Activated CD4-positive, alpha-beta memory T cell treated with anti-CD3 and anti-CD28 coated beads for 36 hours (primary cell): ENCODE results near the gene SAC3D1. TPM values are rescaled to one million over a fixed set of nuclear protein-coding genes. Genes with fewer than 3 reads are reported as not detected.
A peak's percentile ranks its signal among the peaks of the same experiment; 100 is the strongest.
"Not testable (repeated sequence)": the region's sequence is repeated elsewhere in the genome, so short reads cannot be mapped to it uniquely, and the experiment has no call there.

Source experiments
- CTCF ChIA-PET: fragments of 350-600 bp; sonication (Branson Sonifier 250); formaldehyde crosslinking; loops from one replicate; lab custom pipeline; 2021; ENCODE audit warnings: antibody characterized with exemption, inconsistent platforms; lab: Charles Lee
- POLR2A ChIA-PET: fragments of 350-600 bp; sonication (Branson Sonifier 250); formaldehyde crosslinking; loops from one replicate; lab custom pipeline; 2021; ENCODE audit warnings: antibody characterized with exemption; lab: Charles Lee
- DNase-seq: peaks from one replicate; pipeline ENCODE4 v3.0.0-alpha.2; 2020
- H3K27ac Mint-ChIP-seq: one replicate; pipeline ENCODE4 v1.8.0; 2021; ENCODE audit warnings: mixed read lengths
- H3K27me3 Mint-ChIP-seq: one replicate; pipeline ENCODE4 v1.8.0; 2021; ENCODE audit warnings: mixed read lengths
- H3K36me3 Mint-ChIP-seq: one replicate; pipeline ENCODE4 v1.8.0; 2021; ENCODE audit warnings: mixed read lengths
- H3K4me1 Mint-ChIP-seq: one replicate; pipeline ENCODE4 v1.8.0; 2021; ENCODE audit warnings: low read depth, mixed read lengths
- H3K4me3 Mint-ChIP-seq: one replicate; pipeline ENCODE4 v1.8.0; 2021; ENCODE audit warnings: mild to moderate bottlenecking, mixed read lengths
- H3K9me3 Mint-ChIP-seq: one replicate; pipeline ENCODE4 v1.8.0; 2021; ENCODE audit warnings: mixed read lengths
- intact Hi-C: fragments of 100-400 bp; cut with micrococcal nuclease; formaldehyde crosslinking; loops from one replicate; pipeline ENCODE4 v1.15.1; 2023
- total RNA-seq, 2 experiments: library from RNA; stranded (reverse); gene quantifications; one replicate each; pipeline ENCODE4 v1.2.3, GENCODE V29; 2021

The SAC3D1 gene
- 10 to 100 TPM; 14.2 to 14.7 TPM for total RNA-seq

DNA sequence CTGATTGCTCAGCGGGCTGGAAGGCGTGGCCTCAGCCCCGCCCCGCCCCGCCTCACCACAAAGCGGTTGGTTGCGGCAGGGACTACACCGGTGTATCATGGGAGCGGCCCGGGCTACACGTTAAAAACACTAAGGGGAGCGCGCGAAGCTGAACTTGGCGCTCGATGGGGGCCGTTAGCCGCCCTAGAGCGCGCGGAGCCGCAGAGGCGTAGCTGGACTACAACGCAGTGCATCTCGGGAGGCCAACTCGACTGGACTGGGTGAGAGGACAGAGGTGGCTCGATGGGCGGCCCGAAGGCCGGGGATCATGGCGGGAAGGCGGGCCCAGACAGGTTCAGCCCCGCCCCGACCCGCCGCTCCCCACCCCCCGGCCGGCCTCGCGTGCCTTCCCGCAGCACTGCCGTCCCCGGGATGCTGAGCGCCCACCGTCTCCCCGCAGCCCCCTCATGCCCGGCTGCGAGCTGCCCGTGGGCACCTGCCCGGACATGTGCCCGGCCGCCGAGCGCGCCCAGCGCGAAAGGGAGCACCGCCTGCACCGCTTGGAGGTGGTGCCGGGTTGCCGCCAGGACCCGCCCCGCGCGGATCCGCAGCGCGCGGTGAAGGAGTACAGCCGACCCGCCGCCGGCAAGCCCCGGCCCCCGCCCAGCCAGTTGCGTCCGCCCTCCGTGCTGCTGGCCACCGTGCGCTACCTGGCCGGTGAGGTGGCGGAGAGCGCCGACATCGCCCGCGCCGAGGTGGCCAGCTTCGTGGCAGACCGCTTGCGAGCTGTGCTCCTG, at the start of gene SAC3D1:
Gene SAC3D1, plus strand, starts transcription at position 364 of the 776 bp plus-strand sequence. Its CDS starts 83 bp downstream, at position 447.
- peak; percentile 94 for DNase-seq
- intact Hi-C loops = loop anchor here (1.0 to 2.0 kb wide), 4 partner anchors 14 to 262 kb away; partner anchors contain the start of genes CDCA5, SF1, SNX15 and ZFPL1
- Mint-ChIP-seq H3K36me3 (peaks cover 10% of the 10 kb centered on the region), H3K27me3 (no peaks in the 10 kb centered on the region), H3K27ac (peak within 1 kb of the TSS; percentile 97), H3K9me3 (no peaks in the 10 kb centered on the region), H3K4me3 (peak within 1 kb of the TSS; percentile 87), H3K4me1 (peaks cover 7% of the 10 kb centered on the region)
- ChIA-PET POLR2A (interaction anchor here (0.9 to 3.3 kb wide), 6 partner anchors 27 to 262 kb away, joined by 3 to 16 read pairs (median 4); partner anchors contain the start of genes ARL2, CDCA5, FAU and SF1), CTCF (interaction anchor here (0.6 to 3.4 kb wide), 6 partner anchors 12 to 195 kb away, joined by 3 to 13 read pairs (median 3); partner anchors contain the start of gene ARL2)

DNA sequence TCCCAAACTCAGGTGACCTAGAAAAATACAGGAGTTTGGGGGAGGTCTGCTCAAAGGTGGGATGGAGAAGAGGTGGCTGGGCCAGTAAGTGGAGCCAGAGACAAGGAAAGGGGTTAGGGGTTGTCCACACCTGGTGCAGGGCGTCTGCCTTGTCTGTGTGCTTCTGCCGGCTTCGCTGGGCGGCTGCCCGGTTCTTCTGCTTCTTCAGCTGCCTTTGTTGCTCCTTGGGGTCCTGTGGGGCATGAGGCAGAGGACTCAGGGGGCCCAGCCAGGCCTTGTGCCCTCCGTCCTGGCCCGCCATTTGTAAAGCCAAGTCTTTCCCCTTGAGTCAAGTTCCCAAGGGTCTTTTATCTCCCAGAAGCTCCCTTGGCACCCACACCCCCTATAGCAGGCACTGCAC, 46.7 kb upstream of the SAC3D1 start:
- Mint-ChIP-seq H3K27ac (no peak overlapping the region), H3K36me3 (no peaks in the 10 kb centered on the region), H3K27me3 (no peaks in the 10 kb centered on the region), H3K4me1 (peaks cover 20% of the 10 kb centered on the region), H3K9me3 (no peaks in the 10 kb centered on the region), H3K4me3 (no peak overlapping the region)
- POLR2A ChIA-PET = no interaction called here
- CTCF ChIA-PET = no interaction called here
- intact Hi-C loops = no loop called here
- no peak for DNase-seq

DNA sequence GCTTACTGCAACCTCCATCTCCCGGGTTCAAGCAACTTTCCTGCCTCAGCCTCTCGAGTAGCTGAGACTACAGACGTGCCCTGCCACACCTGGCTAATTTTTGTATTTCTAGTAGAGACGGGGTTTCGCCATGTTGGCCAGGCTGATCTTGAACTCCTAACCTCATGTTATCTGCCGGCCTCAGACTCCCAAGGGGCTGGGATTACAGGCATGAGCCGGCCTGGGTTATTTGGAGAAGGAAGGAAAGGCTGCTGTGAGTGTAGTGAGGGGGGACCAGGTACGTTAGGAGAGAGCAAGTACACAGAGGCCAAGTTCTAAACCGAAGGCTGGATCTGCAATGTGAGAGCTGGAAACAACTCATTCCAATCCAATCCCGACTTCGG, 44.7 kb upstream of the SAC3D1 start:
- Mint-ChIP-seq H3K27ac (no peak overlapping the region), H3K4me3 (no peak overlapping the region), H3K4me1 (peaks cover 13% of the 10 kb centered on the region), H3K36me3 (no peaks in the 10 kb centered on the region), H3K27me3 (no peaks in the 10 kb centered on the region), H3K9me3 (no peaks in the 10 kb centered on the region)
- POLR2A ChIA-PET = no interaction called here
- CTCF ChIA-PET = interaction anchor here (1.2 to 5.9 kb wide), 2 partner anchors 17 to 50 kb away, joined by 3 to 31 read pairs; partner anchors contain the start of gene ARL2
- no peak for DNase-seq
- intact Hi-C loops = no loop called here

DNA sequence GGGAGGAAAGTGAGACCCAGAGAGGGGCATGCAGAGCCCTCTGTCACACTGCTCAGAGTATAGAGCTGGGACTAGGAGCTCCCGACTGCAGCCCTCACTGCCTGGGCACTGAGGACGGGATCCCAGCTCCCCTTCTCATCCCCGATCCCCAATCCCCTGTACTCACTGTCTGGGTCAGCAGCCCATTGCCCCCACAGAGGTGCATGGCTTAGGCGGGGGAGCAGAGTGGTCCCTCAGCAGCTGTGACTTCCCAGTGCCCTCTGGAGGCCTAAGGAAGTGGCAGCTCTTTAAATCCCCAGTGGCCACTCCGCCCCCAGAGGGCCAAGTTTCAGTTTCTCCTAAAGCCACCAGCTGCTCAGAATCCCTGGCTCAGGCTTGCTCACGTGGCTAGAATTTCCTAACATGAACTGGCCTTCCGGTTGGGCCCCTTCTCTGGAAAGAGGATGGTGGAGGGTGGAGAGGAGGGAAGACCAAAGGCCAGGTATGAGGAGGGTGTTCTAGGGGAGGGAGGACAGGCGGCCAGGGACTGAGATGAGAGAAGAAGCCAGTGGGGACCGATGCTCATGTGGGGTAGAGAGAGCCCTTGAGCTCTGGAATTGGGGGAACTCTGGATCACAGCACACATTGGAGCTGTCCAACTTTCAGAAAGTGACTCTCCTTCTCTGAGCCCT, 44.2 kb upstream of the SAC3D1 start, which contains the start of gene BATF2:
Gene BATF2, minus strand, starts transcription at position 262 of the 671 bp plus-strand sequence. Its CDS starts 57 bp downstream, at position 205.
- Mint-ChIP-seq H3K4me3 (no peak within 1 kb of the TSS), H3K36me3 (no peaks in the 10 kb centered on the region), H3K27me3 (no peaks in the 10 kb centered on the region), H3K4me1 (peaks cover 13% of the 10 kb centered on the region), H3K9me3 (no peaks in the 10 kb centered on the region), H3K27ac (no peak within 1 kb of the TSS)
- CTCF ChIA-PET = interaction anchor here (1.2 to 5.9 kb wide), 2 partner anchors 17 to 50 kb away, joined by 3 to 31 read pairs; partner anchors contain the start of gene ARL2
- peak; percentile 20 for DNase-seq
- POLR2A ChIA-PET = no interaction called here
- intact Hi-C loops = no loop called here

DNA sequence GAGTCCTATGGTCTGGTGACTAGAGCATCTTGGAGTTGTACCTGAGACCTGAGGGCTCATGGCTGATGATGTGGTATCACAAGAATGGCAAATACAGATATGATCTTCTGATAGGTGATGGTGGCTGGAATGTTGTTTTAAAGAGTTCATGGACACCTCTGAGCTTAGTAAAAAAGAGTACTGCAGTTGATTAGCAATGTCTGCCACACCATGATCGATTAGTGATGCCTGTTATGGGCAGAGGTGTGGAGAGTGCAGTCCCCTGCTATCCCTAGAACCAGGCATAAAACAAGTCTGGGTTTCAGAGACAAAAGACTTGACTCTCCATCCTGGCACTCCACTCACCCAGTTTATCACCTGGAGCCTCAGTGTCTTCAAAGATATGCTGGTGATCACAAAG, 42.9 kb upstream of the SAC3D1 start:
- peaks cover 13% of the 10 kb centered on the region for H3K4me1 Mint-ChIP-seq
- peak overlapping the region; percentile 8 for H3K4me3 Mint-ChIP-seq
- ChIA-PET POLR2A (no interaction called here), CTCF (interaction anchor here (0.6 to 5.9 kb wide), 3 partner anchors 15 to 80 kb away, joined by 3 to 31 read pairs (median 4); partner anchors contain the start of genes ARL2 and MAJIN)
- intact Hi-C loops = no loop called here
- H3K9me3 Mint-ChIP-seq = no peaks in the 10 kb centered on the region
- no peaks in the 10 kb centered on the region for H3K27me3 Mint-ChIP-seq
- peak; percentile 39 for DNase-seq
- H3K27ac Mint-ChIP-seq = peak overlapping the region; percentile 66
- no peaks in the 10 kb centered on the region for H3K36me3 Mint-ChIP-seq

DNA sequence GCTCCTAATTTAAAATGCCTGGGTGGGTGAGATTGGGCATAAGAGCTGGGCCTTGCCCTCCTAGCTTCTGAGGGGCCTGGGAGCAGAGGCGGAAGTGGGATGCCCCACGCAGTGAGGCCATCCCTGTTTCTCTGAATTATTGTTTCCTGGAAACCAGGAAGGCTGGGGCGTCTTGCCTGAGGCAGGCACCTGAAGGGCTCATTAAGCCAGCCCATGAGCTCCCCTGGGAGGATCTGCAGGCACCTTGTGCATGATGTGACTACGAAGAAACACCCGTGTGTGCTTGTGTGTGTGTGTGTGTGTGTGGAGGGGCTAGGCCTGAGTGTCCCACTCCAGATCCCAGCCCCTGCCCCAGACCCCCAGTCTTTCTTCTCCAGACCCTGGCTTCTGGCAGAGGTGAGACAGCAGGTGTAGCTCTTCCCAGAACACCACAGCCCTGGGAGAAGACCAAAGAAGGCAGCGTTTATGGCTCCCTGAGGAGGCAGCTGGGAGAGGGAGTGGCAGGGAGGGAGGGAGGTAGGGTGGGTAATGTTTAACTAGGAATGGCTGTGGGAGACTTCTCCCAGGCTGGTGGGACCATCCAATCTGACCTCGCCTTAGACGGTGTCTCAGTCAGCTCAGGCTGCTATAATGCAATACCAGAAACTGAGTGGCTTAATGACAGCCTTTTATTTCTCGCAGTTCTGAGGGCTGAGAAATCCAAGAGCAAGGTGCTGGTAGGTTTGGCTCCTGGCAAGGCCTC, 42.1 kb upstream of the SAC3D1 start:
- no peaks in the 10 kb centered on the region for H3K27me3 Mint-ChIP-seq
- ChIA-PET CTCF (interaction anchor here (0.7 to 5.9 kb wide), 2 partner anchors 15 to 27 kb away, joined by 3 to 31 read pairs; partner anchors contain the start of genes ARL2 and MAJIN), POLR2A (interaction anchor here (1.2 kb wide), 1 partner anchor 221 kb away, joined by 3 read pairs; the partner anchor contains the start of gene SF1)
- no peaks in the 10 kb centered on the region for H3K36me3 Mint-ChIP-seq
- peak overlapping the region; percentile 8 for H3K4me3 Mint-ChIP-seq
- peak; percentile 15 for DNase-seq
- intact Hi-C loops = no loop called here
- H3K9me3 Mint-ChIP-seq = no peaks in the 10 kb centered on the region
- H3K27ac Mint-ChIP-seq = peak overlapping the region; percentile 66
- H3K4me1 Mint-ChIP-seq = peaks cover 13% of the 10 kb centered on the region

DNA sequence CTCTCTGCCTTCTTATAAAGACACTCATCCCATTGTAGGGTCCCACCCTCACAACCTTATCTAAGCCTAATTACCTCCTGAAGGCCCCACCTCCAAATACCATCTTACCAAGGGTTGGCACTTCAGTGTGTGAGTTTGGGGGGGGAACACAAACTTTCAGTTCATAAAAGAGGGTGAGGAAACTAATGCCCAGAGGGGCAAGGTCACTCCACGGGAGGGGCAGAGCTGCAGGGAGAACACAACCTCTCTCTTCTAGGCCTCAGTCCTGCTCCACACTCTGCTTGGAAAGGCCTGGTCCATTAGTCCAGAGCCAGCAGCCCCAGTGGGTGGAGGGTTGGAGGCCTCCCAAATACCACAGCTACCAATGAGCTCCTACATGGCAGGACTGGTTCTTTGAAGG, 41.5 kb upstream of the SAC3D1 start:
- intact Hi-C loops = no loop called here
- DNase-seq = no peak
- Mint-ChIP-seq H3K36me3 (no peaks in the 10 kb centered on the region), H3K27ac (no peak overlapping the region), H3K4me1 (peaks cover 13% of the 10 kb centered on the region), H3K4me3 (no peak overlapping the region), H3K27me3 (no peaks in the 10 kb centered on the region), H3K9me3 (no peaks in the 10 kb centered on the region)
- ChIA-PET POLR2A (interaction anchor here (0.6 to 1.2 kb wide), 2 partner anchors 220 to 221 kb away, joined by 3 read pairs; partner anchors contain the start of gene SF1), CTCF (interaction anchor here (5.9 kb wide), 1 partner anchor 14 kb away, joined by 31 read pairs; the partner anchor contains the start of gene ARL2)

DNA sequence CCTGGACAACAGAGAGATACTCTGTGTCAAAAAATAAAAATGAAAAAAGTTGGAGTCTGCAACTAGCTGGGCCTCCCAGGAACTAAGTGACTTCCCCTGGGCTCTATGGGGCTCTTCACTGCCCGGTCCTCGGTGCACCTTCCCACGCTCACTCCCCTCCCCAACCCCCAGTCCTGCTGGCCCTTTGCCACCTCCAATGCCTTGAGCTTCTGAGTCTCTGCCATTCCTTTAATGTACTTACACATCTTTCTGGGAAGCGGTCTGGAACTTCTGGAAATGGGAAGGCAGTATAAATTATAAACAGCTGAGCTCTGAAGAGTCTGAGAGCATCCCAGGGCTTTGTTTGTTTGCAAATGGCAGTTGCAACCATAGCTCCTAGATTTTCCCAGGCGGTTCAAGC, 38.3 kb upstream of the SAC3D1 start:
- ChIA-PET POLR2A (no interaction called here), CTCF (interaction anchor here (1.4 to 1.5 kb wide), 2 partner anchors 10 to 12 kb away, joined by 3 to 6 read pairs; partner anchors contain the start of gene ARL2)
- Mint-ChIP-seq H3K4me1 (peaks cover 11% of the 10 kb centered on the region), H3K9me3 (no peaks in the 10 kb centered on the region), H3K27ac (no peak overlapping the region), H3K27me3 (no peaks in the 10 kb centered on the region), H3K4me3 (no peak overlapping the region), H3K36me3 (no peaks in the 10 kb centered on the region)
- DNase-seq = no peak
- intact Hi-C loops = no loop called here

DNA sequence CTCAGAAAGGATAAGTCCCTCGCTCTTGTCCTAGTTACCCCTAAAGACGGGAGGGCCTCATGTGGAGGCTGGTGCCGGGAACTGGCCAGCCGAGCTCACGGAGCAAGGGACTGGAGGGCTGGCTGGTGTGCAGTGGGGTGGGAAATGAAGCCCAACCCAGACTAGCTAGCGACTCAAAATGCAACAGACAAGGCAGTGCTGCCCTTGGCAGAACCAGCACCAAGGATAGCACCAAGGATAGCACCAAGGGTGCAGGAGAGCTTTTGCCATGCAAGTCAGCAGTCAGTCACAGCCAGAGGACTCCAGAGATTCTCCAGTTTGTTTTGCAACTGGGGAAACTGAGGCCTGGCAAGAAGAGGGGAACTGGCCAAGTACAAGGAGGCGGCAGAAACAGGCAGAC, 37.7 kb upstream of the SAC3D1 start:
- Mint-ChIP-seq H3K27ac (no peak overlapping the region), H3K4me1 (peaks cover 8% of the 10 kb centered on the region), H3K4me3 (no peak overlapping the region), H3K36me3 (no peaks in the 10 kb centered on the region), H3K27me3 (no peaks in the 10 kb centered on the region), H3K9me3 (no peaks in the 10 kb centered on the region)
- ChIA-PET POLR2A (no interaction called here), CTCF (interaction anchor here (1.4 to 1.5 kb wide), 2 partner anchors 10 to 11 kb away, joined by 3 to 6 read pairs; partner anchors contain the start of gene ARL2)
- no peak for DNase-seq
- intact Hi-C loops = no loop called here

DNA sequence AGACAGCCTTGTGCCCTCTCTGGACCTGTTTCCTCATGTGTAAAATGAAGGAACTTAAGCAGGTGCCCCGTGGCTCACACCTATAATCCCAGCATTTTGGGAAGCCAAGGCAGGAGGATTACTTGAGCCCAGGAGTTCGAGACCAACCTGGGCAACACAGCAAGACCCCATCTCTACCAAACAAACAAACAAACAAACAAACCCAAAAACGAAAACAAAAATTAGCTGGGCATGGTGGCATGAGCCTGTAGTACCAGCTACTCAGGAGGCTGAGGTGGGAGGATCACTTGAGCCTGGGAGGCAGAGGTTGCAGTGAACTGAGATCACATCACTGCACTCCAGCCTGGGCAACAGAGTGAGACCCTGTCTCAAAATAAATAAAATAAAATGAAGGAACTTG, 37.0 kb upstream of the SAC3D1 start:
- DNase-seq = not testable (repeated sequence)
- CTCF ChIA-PET = interaction anchor here (1.4 kb wide), 1 partner anchor 9 kb away, joined by 3 read pairs; no protein-coding TSS in a partner anchor

DNA sequence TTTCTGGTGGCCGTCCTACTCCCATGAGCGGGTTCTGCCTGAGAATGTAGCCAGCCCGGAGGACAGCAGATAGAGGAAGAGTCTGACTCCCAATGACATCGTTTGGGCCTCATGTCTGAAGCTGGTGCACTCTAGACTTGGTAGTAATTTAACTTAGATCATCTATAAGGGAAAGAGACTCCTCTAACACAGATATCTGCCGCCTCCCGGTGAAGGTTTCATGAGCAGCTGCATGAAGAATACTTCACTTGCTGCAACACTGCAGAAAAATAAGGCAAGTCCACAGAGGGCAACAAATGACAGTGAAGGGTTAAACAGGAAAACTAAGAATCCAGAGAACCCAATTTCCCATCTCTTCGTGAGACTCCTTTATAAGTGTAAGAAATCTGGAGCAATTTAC, 33.0 kb upstream of the SAC3D1 start:
- ChIA-PET POLR2A (interaction anchor here (0.7 kb wide), 1 partner anchor 41 kb away, joined by 3 read pairs; no protein-coding TSS in a partner anchor), CTCF (no interaction called here)
- DNase-seq = no peak
- Mint-ChIP-seq H3K4me3 (no peak overlapping the region), H3K9me3 (no peaks in the 10 kb centered on the region), H3K27me3 (no peaks in the 10 kb centered on the region), H3K4me1 (peaks cover 1% of the 10 kb centered on the region), H3K36me3 (no peaks in the 10 kb centered on the region), H3K27ac (no peak overlapping the region)
- intact Hi-C loops = no loop called here

More for the DNA sequence above, 37.0 kb upstream of the SAC3D1 start:
- H3K9me3 Mint-ChIP-seq, POLR2A ChIA-PET, intact Hi-C loops, H3K4me3 Mint-ChIP-seq, H3K36me3 Mint-ChIP-seq, H3K27me3 Mint-ChIP-seq, H3K27ac Mint-ChIP-seq, H3K4me1 Mint-ChIP-seq: not testable (repeated sequence)
